WTC11 (cell line): ENCODE results near the gene USP34. TPM values are rescaled to one million over a fixed set of nuclear protein-coding genes. Genes with fewer than 3 reads are reported as not detected.

ENCODE experiments used
- ATAC-seq: fragments of 200-7000 bp; cut with Tn5 transposase; 2 replicates; pipeline ENCODE4 v1.10.0; 2021; ENCODE audit warnings: mild to moderate bottlenecking, moderate library complexity
- CTCF ChIA-PET: fragments of 300-600 bp; sonication (Branson Sonifier 250); formaldehyde crosslinking; loops from one replicate; lab custom pipeline; 2021; ENCODE audit warnings: antibody characterized with exemption; lab: Charles Lee
- POLR2A ChIA-PET: fragments of 350-600 bp; sonication (Branson Sonifier 250); formaldehyde crosslinking; loops from one replicate; lab custom pipeline; 2021; ENCODE audit warnings: antibody characterized with exemption; lab: Charles Lee
- DNase-seq: peaks from one replicate; pipeline ENCODE4 v3.0.0; 2021; ENCODE audit warnings: low spot score
- H3K27ac Mint-ChIP-seq: 2 replicates; pipeline ENCODE4 v1.8.0; 2021; ENCODE audit warnings: mixed read lengths
- H3K27me3 Mint-ChIP-seq: 2 replicates; pipeline ENCODE4 v1.8.0; 2021; ENCODE audit warnings: low read depth, mild to moderate bottlenecking, moderate library complexity, mixed read lengths
- H3K36me3 Mint-ChIP-seq: 2 replicates; pipeline ENCODE4 v1.8.0; 2021; ENCODE audit warnings: mixed read lengths
- H3K4me1 Mint-ChIP-seq: 2 replicates; pipeline ENCODE4 v1.8.0; 2022; ENCODE audit warnings: mixed read lengths
- H3K4me3 Mint-ChIP-seq: 2 replicates; pipeline ENCODE4 v1.8.0; 2021; ENCODE audit warnings: mild to moderate bottlenecking, moderate library complexity, mixed read lengths
- H3K9me3 Mint-ChIP-seq: 2 replicates; pipeline ENCODE4 v1.8.0; 2021; ENCODE audit warnings: mixed read lengths
- ATF2 ChIP-seq: sonication (generic); formaldehyde crosslinking; IDR thresholded peaks from 2 replicates; pipeline ENCODE4 v1.8.1; 2022; ENCODE audit warnings: low read depth, missing genetic modification reagents, borderline replicate concordance
- CDX4 ChIP-seq: fragments of 250-450 bp; sonication (Bioruptor Pico); IDR thresholded peaks from 2 replicates; pipeline ENCODE4 v1.9.0; 2021; ENCODE audit warnings: moderate library complexity, mild to moderate bottlenecking, inconsistent platforms, borderline replicate concordance
- ELF4 ChIP-seq: sonication (generic); formaldehyde crosslinking; IDR thresholded peaks from 2 replicates; pipeline ENCODE4 v1.8.1; 2022; ENCODE audit warnings: low read depth, mild to moderate bottlenecking, moderate library complexity, missing genetic modification reagents
- ESRRA ChIP-seq: sonication (generic); formaldehyde crosslinking; IDR thresholded peaks from 2 replicates; pipeline ENCODE4 v1.8.1; 2022; ENCODE audit warnings: mild to moderate bottlenecking, missing genetic modification reagents, borderline replicate concordance
- FOXP1 ChIP-seq: sonication (generic); formaldehyde crosslinking; IDR thresholded peaks from 2 replicates; pipeline ENCODE4 v1.8.0; 2022; ENCODE audit warnings: missing genetic modification reagents, mild to moderate bottlenecking, moderate library complexity, borderline replicate concordance
- FOXP4 ChIP-seq: sonication (generic); formaldehyde crosslinking; IDR thresholded peaks from 2 replicates; pipeline ENCODE4 v1.8.0; 2022; ENCODE audit warnings: mild to moderate bottlenecking, missing genetic modification reagents
- GABPB1 ChIP-seq: sonication (generic); formaldehyde crosslinking; IDR thresholded peaks from 2 replicates; pipeline ENCODE4 v1.8.1; 2023; ENCODE audit warnings: mild to moderate bottlenecking, missing genetic modification reagents
- GTF2I ChIP-seq: fragments of 250-450 bp; sonication (Bioruptor Pico); conservative IDR thresholded peaks from 2 replicates; pipeline ENCODE4 v1.4.0; 2021; ENCODE audit warnings: mild to moderate bottlenecking
- HMGXB4 ChIP-seq: sonication (generic); formaldehyde crosslinking; IDR thresholded peaks from 2 replicates; pipeline ENCODE4 v1.8.1; 2023; ENCODE audit warnings: mild to moderate bottlenecking, moderate library complexity, missing genetic modification reagents
- JUN ChIP-seq: sonication (generic); formaldehyde crosslinking; IDR thresholded peaks from 2 replicates; pipeline ENCODE4 v1.8.0; 2023; ENCODE audit warnings: mild to moderate bottlenecking, missing genetic modification reagents
- KAT7 ChIP-seq: sonication (generic); formaldehyde crosslinking; IDR thresholded peaks from 2 replicates; pipeline ENCODE4 v1.8.1; 2023; ENCODE audit warnings: missing genetic modification reagents, mild to moderate bottlenecking, borderline replicate concordance
- NFYB ChIP-seq: sonication (generic); formaldehyde crosslinking; conservative IDR thresholded peaks from 2 replicates; pipeline ENCODE4 v1.8.0; 2022; ENCODE audit warnings: low read depth, missing genetic modification reagents
- OVOL2 ChIP-seq: fragments of 250-450 bp; sonication (Bioruptor Pico); IDR thresholded peaks from 2 replicates; pipeline ENCODE4 v1.9.0; 2021; ENCODE audit warnings: mild to moderate bottlenecking, borderline replicate concordance
- SOX15 ChIP-seq: fragments of 250-450 bp; sonication (Bioruptor Pico); IDR thresholded peaks from 2 replicates; pipeline ENCODE4 v1.9.0; 2021; ENCODE audit warnings: mild to moderate bottlenecking
- TEAD1 ChIP-seq: sonication (generic); formaldehyde crosslinking; IDR thresholded peaks from 2 replicates; pipeline ENCODE4 v1.8.0; 2022; ENCODE audit warnings: mild to moderate bottlenecking, missing genetic modification reagents
- ZNF317 ChIP-seq: sonication (generic); formaldehyde crosslinking; IDR thresholded peaks from 2 replicates; pipeline ENCODE4 v1.8.1; 2023; ENCODE audit warnings: low read depth, mild to moderate bottlenecking, moderate library complexity, missing genetic modification reagents, borderline replicate concordance
- ZNF396 ChIP-seq: fragments of 250-450 bp; sonication (Bioruptor Pico); IDR thresholded peaks from 2 replicates; pipeline ENCODE4 v1.8.0; 2021; ENCODE audit warnings: mild to moderate bottlenecking, moderate library complexity, borderline replicate concordance
- ZNF423 ChIP-seq: fragments of 250-450 bp; sonication (Bioruptor Pico); IDR thresholded peaks from 2 replicates; pipeline ENCODE4 v2.1.2; 2022; ENCODE audit warnings: mild to moderate bottlenecking, moderate library complexity
- total RNA-seq: library from RNA; stranded (reverse); gene quantifications from 3 replicates; pipeline ENCODE4 v1.2.3, GENCODE V29; 2021
- TF ChIP-seq, protein P1 (sequence below): sonication (generic); formaldehyde crosslinking; IDR thresholded peaks from 2 replicates; pipeline ENCODE4 v1.8.0; 2022; ENCODE audit warnings: mild to moderate bottlenecking, missing genetic modification reagents
- TF ChIP-seq, protein P2 (sequence below): sonication (generic); formaldehyde crosslinking; IDR thresholded peaks from 2 replicates; pipeline ENCODE4 v1.8.1; 2023; ENCODE audit warnings: mild to moderate bottlenecking, missing genetic modification reagents
- TF ChIP-seq, protein P3 (sequence below): sonication (generic); formaldehyde crosslinking; IDR thresholded peaks from 2 replicates; pipeline ENCODE4 v1.8.0; 2022; ENCODE audit warnings: missing genetic modification reagents
- TF ChIP-seq, protein P4 (sequence below): fragments of 250-450 bp; sonication (Bioruptor Pico); IDR thresholded peaks from 2 replicates; pipeline ENCODE4 v2.1.2; 2022; ENCODE audit warnings: mild to moderate bottlenecking, moderate library complexity

USP34 gene
- total RNA-seq, 1 experiment from 2014 or later: 92.3 TPM

GRCh38 chr2:61432990-61433389 lies 37.9 kb downstream of the USP34 start:
- H3K4me1 Mint-ChIP-seq: peaks cover 42% of the 10 kb centered on the region
- DNase-seq (no peak), ATAC-seq (no peak)
- H3K4me3 Mint-ChIP-seq: no peak overlapping the region
- peaks cover 9% of the 10 kb centered on the region for H3K9me3 Mint-ChIP-seq
- H3K27me3 Mint-ChIP-seq: no peaks in the 10 kb centered on the region
- peaks cover 7% of the 10 kb centered on the region; the same call in 1 of the 2 replicates for H3K36me3 Mint-ChIP-seq
- CTCF ChIA-PET: interaction anchor here (1.2 kb wide), 1 partner anchor 32 kb away, joined by 4 read pairs; no protein-coding TSS in a partner anchor
- no peak overlapping the region for H3K27ac Mint-ChIP-seq
- no peak for TF ChIP-seq ZNF396 (CRISPR knock-in tag)
- no peak for TF ChIP-seq KAT7
- no peak for TF ChIP-seq HMGXB4 (CRISPR knock-in tag)
- no peak for TF ChIP-seq TEAD1 (CRISPR knock-in tag)
- no peak for TF ChIP-seq NFYB (CRISPR knock-in tag)
- no peak for TF ChIP-seq ELF4
- no peak for TF ChIP-seq ZNF317 (CRISPR knock-in tag)
- TF ChIP-seq, protein P1, sequence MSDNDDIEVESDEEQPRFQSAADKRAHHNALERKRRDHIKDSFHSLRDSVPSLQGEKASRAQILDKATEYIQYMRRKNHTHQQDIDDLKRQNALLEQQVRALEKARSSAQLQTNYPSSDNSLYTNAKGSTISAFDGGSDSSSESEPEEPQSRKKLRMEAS (CRISPR knock-in tag): no peak
- TF ChIP-seq, protein P2, sequence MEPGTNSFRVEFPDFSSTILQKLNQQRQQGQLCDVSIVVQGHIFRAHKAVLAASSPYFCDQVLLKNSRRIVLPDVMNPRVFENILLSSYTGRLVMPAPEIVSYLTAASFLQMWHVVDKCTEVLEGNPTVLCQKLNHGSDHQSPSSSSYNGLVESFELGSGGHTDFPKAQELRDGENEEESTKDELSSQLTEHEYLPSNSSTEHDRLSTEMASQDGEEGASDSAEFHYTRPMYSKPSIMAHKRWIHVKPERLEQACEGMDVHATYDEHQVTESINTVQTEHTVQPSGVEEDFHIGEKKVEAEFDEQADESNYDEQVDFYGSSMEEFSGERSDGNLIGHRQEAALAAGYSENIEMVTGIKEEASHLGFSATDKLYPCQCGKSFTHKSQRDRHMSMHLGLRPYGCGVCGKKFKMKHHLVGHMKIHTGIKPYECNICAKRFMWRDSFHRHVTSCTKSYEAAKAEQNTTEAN (CRISPR knock-in tag): no peak
- no peak for TF ChIP-seq GTF2I (CRISPR knock-in tag)
- POLR2A ChIA-PET: no interaction called here

- ATAC-seq (no peak), DNase-seq (no peak)
- CTCF ChIA-PET: interaction anchor here (0.6 kb wide), 1 partner anchor 11 kb away, joined by 3 read pairs; no protein-coding TSS in a partner anchor
- peaks cover 39% of the 10 kb centered on the region for H3K4me1 Mint-ChIP-seq
- no peaks in the 10 kb centered on the region for H3K9me3 Mint-ChIP-seq
- no peaks in the 10 kb centered on the region for H3K36me3 Mint-ChIP-seq
- no peak overlapping the region for H3K4me3 Mint-ChIP-seq
- POLR2A ChIA-PET: interaction anchor here (0.6 to 0.8 kb wide), 2 partner anchors 8 to 20 kb away, joined by 3 read pairs; no protein-coding TSS in a partner anchor
- TF ChIP-seq GTF2I (CRISPR knock-in tag): no peak
- TF ChIP-seq ATF2 (CRISPR knock-in tag): no peak
- no peak for TF ChIP-seq FOXP4 (CRISPR knock-in tag)
- no peak for TF ChIP-seq OVOL2 (CRISPR knock-in tag)
- no peak for TF ChIP-seq GABPB1 (CRISPR knock-in tag)
- TF ChIP-seq SOX15 (CRISPR knock-in tag): no peak
- no peak for TF ChIP-seq ZNF423
- no peak for TF ChIP-seq JUN (CRISPR knock-in tag)
- no peak for TF ChIP-seq ESRRA (CRISPR knock-in tag)
- TF ChIP-seq, protein P3, sequence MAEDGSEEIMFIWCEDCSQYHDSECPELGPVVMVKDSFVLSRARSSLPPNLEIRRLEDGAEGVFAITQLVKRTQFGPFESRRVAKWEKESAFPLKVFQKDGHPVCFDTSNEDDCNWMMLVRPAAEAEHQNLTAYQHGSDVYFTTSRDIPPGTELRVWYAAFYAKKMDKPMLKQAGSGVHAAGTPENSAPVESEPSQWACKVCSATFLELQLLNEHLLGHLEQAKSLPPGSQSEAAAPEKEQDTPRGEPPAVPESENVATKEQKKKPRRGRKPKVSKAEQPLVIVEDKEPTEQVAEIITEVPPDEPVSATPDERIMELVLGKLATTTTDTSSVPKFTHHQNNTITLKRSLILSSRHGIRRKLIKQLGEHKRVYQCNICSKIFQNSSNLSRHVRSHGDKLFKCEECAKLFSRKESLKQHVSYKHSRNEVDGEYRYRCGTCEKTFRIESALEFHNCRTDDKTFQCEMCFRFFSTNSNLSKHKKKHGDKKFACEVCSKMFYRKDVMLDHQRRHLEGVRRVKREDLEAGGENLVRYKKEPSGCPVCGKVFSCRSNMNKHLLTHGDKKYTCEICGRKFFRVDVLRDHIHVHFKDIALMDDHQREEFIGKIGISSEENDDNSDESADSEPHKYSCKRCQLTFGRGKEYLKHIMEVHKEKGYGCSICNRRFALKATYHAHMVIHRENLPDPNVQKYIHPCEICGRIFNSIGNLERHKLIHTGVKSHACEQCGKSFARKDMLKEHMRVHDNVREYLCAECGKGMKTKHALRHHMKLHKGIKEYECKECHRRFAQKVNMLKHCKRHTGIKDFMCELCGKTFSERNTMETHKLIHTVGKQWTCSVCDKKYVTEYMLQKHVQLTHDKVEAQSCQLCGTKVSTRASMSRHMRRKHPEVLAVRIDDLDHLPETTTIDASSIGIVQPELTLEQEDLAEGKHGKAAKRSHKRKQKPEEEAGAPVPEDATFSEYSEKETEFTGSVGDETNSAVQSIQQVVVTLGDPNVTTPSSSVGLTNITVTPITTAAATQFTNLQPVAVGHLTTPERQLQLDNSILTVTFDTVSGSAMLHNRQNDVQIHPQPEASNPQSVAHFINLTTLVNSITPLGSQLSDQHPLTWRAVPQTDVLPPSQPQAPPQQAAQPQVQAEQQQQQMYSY (CRISPR knock-in tag): no peak
- TF ChIP-seq CDX4 (CRISPR knock-in tag): no peak
- TF ChIP-seq, protein P4, sequence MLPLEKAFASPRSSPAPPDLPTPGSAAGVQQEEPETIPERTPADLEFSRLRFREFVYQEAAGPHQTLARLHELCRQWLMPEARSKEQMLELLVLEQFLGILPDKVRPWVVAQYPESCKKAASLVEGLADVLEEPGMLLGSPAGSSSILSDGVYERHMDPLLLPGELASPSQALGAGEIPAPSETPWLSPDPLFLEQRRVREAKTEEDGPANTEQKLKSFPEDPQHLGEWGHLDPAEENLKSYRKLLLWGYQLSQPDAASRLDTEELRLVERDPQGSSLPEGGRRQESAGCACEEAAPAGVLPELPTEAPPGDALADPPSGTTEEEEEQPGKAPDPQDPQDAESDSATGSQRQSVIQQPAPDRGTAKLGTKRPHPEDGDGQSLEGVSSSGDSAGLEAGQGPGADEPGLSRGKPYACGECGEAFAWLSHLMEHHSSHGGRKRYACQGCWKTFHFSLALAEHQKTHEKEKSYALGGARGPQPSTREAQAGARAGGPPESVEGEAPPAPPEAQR (CRISPR knock-in tag): no peak
- TF ChIP-seq TEAD1 (CRISPR knock-in tag): no peak
- TF ChIP-seq ZNF317 (CRISPR knock-in tag): no peak
- TF ChIP-seq FOXP1: no peak
- H3K27me3 Mint-ChIP-seq: no peaks in the 10 kb centered on the region
- H3K27ac Mint-ChIP-seq: no peak overlapping the region
Measured at GRCh38 chr2:61431345-61431744, 39.5 kb downstream of the USP34 start.
